Heart left ventricle (tissue), 13 donors: ENCODE measurements around the gene ARHGAP18.

ENCODE experiments used
- CTCF ChIP-seq, 12 donors: fragments of 200-600 bp; sonication (generic) in 4 of 12; IDR thresholded peaks; one replicate each; pipeline versions ENCODE4 v1.5.0 to v1.8.0; 2018 to 2022; ENCODE audit warnings: antibody characterized with exemption in 12 of 12, mild to moderate bottlenecking in 5 of 12
- POLR2A ChIP-seq, 2 donors: fragments of 450-650 bp; IDR thresholded peaks; one replicate each; pipeline ENCODE4 v1.6.1; 2017; ENCODE audit warnings: antibody characterized with exemption in 2 of 2, mild to moderate bottlenecking in 2 of 2, moderate library complexity in 2 of 2
- donor health status: ischemic (EF 13 %, LVEDD 7.1; RV severe dilation, severe dysfunction).
- donor health status: DM: no; HTN: yes; CAD: no.
- donor health status: DM: no; HTN: no; CAD: no.
- donor health status: ischemic (EF 25% LVEDD 6.9; RV normal size, moderate dysfunction).
- donor health status: ischemic (EF 25% LVEDD 5.7; RV mildly dilated, moderate dysfunction).
- donor health status: ischemic (EF 35%, LVEDD 5.7; RV mildly dilated, moderate dysfunction).
- donor health status: nonischemic (EF 11% LVEDD 7.7; RV severe dilation, severe dysfunction).
- donor health status: DM: yes; HTN: yes; CAD: no.
- donor health status: PGD.
- donor health status: ischemic (EF 29% LVEDD 5.4; RV normal size, mild dysfunction).
- donor health status: nonischemic (EF 23%, LVEDD 6.1; RV moderate dilation, normal function).

GRCh38 chr6:129751384-129751783, 41.4 kb upstream of the ARHGAP18 start:
- TF ChIP-seq CTCF (IDR thresholded peaks at IDR 0.05) (no peak), POLR2A (IDR thresholded peaks at IDR 0.05) (no peak)
